ENCODE results near the gene SLC35B2.
"Not testable (repeated sequence)": the region's sequence is repeated elsewhere in the genome, so short reads cannot be mapped to it uniquely, and the experiment has no call there.

SLC35B2 gene

GRCh38 chr6:44232676-44233566 lies 24.4 kb downstream of the SLC35B2 start:
- no peak for DNase-seq

DNA sequence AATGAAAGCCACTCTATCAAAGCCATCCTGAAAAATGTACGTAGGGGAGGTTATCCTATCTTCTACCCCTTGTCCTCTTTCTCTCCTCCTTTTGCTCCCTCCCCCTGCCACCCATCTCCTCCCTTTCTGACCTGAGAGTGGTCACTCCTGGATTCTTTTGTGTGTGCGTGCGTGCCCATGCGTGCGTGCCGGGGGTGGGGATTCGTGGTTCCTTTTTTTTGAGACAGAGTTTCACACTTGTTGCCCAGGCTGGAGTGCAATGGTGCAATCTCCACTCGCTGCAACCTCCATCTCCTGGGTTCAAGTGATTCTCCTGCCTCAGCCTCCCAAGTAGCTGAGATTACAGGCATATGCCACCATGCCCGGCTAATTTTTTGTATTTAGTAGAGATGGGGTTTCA lies 25.9 kb downstream of the SLC35B2 start:
- DNase-seq: not testable (repeated sequence)

GRCh38 chr6:44230034-44230675 lies 27.2 kb downstream of the SLC35B2 start:
- DNase-seq: no peak

DNA sequence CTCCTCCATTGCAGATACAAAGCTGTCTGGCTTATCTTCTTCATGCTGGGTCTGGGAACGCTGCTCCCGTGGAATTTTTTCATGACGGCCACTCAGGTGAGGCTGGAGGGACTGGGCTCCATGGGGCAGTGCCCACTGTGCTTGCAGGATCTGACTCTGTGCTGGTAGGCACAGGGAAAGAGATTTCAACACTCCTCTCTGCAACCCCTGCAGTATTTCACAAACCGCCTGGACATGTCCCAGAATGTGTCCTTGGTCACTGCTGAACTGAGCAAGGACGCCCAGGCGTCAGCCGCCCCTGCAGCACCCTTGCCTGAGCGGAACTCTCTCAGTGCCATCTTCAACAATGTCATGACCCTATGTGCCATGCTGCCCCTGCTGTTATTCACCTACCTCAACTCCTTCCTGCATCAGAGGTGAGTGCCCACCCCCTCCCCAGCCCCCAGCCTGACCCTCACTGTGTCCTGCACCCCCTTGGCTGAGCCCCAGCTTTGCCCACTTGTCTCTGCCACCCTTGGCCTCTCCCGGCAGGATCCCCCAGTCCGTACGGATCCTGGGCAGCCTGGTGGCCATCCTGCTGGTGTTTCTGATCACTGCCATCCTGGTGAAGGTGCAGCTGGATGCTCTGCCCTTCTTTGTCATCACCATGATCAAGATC lies 27.8 kb downstream of the SLC35B2 start:
- no peak for DNase-seq

DNA sequence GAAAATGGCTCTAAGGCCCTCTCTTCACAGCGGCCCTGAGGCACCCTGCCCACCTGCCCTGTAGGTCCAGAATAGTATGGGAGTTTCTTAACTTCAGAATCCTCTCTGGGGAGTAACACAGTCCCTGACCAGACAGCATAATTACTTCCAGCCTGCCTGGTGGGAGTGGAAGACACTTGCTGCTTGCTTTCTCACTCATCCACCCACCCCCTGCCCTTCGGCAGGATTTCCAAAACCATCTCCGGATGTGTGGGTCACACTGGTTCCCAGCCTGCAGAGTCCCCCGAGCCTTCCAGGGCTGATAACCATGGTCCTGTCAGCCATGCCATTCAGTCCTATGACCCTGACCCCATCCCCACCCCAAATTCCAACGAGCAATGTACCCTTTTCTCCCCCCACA lies 28.5 kb downstream of the SLC35B2 start:
- no peak for DNase-seq

DNA sequence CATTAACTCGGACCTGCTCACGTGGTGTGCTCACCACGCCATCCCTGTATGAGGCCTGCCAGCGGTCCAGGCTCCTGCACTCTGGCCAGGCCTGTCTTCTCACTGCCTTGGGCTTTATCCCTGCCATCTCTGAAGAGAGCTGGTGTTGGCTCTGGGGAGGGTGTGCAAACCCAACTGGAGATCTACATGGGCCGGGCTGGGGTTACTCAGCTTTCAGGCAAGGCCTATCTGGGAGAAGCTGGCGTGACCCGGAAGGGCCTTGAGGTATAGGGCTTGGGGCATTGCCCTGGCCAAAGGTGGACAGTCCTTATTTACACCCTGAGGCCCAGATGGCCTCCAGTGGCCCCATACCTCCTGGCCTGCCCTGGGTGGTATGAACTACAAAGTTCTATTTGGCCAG lies 28.9 kb downstream of the SLC35B2 start:
- DNase-seq: no peak

- no peak for DNase-seq
Measured at GRCh38 chr6:44228031-44228430, 29.3 kb downstream of the SLC35B2 start.

GRCh38 chr6:44227148-44227793 lies 30.1 kb downstream of the SLC35B2 start:
- no peak for DNase-seq

DNA sequence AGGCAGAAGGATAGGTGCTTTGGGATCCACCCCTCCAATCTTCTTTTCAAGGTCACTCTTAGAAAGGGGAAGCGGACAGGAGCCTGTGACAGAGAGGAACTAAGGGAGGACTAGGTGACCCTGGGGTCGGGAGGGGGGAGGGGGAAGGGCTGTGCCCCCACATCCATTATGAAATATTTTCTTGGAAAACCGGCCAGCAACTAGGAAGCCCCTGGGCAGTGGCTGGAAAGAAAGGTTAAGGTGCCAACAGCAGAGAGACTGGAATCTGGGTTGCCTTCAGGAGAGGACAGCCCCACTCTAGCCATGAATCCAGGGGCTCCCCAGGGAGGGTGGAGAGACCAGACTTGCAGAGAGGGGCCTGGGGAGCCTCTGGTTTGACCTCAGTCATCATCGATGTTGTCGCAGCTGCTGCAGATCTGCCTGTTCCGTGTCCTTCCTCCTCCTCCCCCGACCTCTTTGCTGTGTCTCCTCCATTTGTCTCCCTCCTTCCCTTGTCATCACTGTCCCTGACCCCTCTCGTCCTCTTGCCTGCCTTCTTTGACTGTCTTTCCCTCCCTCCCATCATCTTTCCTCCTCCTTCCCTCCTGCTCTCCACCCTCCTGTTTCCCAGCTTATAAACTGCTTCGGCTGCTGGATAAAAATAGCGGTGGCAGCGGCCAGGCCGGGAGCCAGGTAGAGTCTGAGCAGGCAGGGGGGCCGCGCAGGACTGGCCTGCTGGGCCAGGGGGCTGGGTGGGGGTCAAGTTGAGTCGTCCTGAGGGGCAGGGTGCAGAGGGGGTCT lies 30.8 kb downstream of the SLC35B2 start:
- DNase-seq: no peak

- DNase-seq: no peak
Measured at GRCh38 chr6:44225579-44226325, 31.6 kb downstream of the SLC35B2 start.

DNA sequence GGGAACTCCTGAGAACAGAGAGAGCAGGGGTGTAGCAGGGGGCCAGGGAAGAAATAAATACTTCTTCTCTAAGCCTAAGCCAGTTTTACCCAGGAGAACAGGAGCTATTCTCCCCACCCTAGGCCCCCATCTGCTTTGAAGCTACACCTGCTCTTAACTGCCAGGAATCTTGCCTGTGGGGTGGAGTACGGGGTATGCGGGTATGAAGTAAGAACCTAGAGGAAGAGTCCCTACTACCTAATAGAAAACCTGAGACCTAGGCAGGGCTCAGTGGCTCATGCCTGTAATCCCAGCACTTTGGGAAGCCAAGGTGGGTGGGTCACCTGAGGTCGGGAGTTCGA lies 32.4 kb downstream of the SLC35B2 start:
- DNase-seq: no peak

DNA sequence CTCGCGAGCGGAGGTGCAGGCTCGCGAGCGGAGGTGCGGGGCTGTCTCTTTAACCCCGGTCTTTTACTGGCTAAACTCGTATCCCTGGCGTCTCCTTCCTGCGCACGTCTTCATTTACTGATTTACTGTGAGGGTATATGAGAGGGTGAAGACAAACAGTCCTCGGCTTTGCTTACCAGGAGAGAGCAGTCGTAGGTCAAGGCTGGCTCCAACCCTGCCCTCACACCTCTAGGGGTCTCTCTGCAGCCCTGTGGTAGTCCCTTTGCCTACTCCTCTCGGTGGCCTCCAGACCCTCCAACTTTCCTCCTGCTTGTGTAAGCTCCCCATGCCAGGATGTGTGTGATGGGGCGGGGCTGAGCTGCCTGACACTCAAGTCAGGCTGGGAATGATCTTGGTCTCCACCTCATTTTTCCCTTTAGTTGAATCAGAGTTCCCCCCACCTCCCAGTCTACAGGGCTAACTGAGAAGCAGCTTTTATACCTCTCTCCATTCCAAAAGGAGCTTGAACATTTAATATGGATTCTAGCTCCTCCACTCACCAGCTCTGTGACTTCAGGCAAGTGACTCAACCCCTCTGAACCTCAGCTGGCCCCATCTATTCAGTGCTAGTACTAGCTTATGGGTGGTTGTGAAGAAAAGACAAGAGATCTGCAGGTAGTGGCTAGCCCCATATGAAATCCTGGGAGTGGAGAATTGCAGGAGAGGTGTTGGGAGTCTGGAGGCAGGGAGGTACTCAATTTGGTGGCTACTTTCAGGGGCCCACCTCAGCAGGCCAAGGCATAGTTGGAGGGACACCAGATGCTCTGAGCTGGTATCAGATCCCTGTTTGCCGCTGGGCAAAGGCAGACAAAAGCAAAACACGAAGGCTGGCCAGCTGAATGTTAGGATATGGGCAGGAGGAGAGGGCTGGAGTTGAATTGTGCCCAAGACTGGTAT lies 33.0 kb downstream of the SLC35B2 start:
- DNase-seq: peak; percentile 1

- peak; percentile 81 for DNase-seq
Measured at GRCh38 chr6:44223319-44224028, 33.9 kb downstream of the SLC35B2 start, which contains the start of gene SLC29A1. TSS of gene SLC29A1 (plus strand) at chr6:44223595. CDS start at chr6:44227314, 3,719 bp downstream.

GRCh38 chr6:44222486-44223318 lies 34.6 kb downstream of the SLC35B2 start:
- no peak for DNase-seq

DNA sequence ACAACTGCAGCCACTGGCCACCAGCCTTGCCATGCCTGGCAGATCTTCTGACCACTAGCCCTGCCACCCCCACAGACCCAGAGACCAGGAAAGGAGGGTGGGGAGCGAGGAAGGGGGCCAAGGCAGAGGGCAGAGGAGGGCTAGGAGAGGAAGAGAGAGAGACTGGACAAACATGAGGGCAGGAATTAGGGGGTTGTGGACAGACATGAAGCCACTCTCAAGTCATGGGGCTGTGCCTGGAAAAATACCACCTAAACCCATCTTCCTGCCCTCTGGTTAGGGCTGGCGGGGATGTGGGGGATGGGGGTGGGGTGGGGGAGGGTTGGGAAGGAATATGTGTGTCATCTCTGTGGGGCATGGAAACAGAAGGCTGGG lies 35.4 kb downstream of the SLC35B2 start:
- no peak for DNase-seq

DNA sequence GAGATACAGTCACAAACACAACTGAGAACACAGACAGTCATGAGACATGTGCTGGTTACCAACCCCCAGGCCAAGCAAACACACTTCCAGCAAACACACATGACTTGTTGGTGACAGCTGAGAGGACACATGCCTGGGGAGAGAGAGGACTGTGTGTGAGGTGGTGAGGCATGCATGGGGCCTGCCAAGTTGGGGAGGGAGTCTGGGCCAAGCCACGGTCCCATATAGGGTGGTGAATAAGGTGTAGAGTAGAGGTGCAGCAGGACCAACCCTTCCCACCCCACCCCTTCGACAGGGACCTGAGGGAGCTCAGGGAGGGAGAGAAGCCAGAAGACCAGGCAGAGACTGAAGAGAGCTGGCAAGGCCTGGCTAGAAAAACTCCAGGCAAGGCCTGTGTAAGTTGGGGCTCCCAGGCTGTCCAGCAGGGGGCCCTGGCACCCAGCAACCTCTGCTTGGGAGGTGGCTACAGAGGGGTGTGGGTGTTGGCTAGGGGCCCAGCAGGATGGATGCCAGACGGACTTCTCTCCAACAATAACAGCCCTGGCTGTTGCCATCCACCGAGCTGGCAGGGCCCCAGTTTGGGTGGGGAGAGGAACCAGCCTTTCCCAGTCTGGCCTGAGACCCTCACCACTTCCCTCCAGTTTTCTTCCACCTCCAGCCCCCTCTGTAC lies 35.9 kb downstream of the SLC35B2 start:
- peak; percentile 59 for DNase-seq

GRCh38 chr6:44220913-44221290 lies 36.4 kb downstream of the SLC35B2 start:
- no peak for DNase-seq

Measured in stimulated activated naive CD4-positive, alpha-beta T cell treated with Interleukin-2 at 50 U/mL for 16 hours (primary cell).